GM06990 (cell line): ENCODE results near the gene KRT17.

ENCODE experiments used
- DNase-seq: peaks from one replicate; pipeline ENCODE4 v3.0.0-alpha.2; 2011; ENCODE audit not compliant: insufficient read length; ENCODE audit errors: extremely low read depth
- H3K27me3 ChIP-seq: replicated peaks from 2 replicates; pipeline ENCODE4 v1.6.0; 2011; ENCODE audit warnings: low read length; ENCODE audit not compliant: control insufficient read depth, insufficient read depth
- H3K36me3 ChIP-seq: 2 replicates; pipeline ENCODE4 v1.5.1; 2011; ENCODE audit warnings: low read length; ENCODE audit not compliant: control insufficient read depth, insufficient read depth
- H3K4me3 ChIP-seq: replicated peaks from 2 replicates; pipeline ENCODE4 v1.5.1; 2011; ENCODE audit warnings: low read depth, mild to moderate bottlenecking, control low read depth, low read length
- CTCF ChIP-seq: IDR thresholded peaks from 2 replicates; pipeline ENCODE4 v1.5.1; 2011; ENCODE audit warnings: low read length, control low read depth, mild to moderate bottlenecking, inconsistent platforms; ENCODE audit not compliant: insufficient read depth, poor library complexity, severe bottlenecking

Gene KRT17

GRCh38 chr17:41659427-41660212, 35.2 kb upstream of the KRT17 start:
- H3K36me3 ChIP-seq, result no peaks in the 10 kb centered on the region
- no peak for DNase-seq
- TF ChIP-seq CTCF, result no peak
- H3K4me3 ChIP-seq, result no peak overlapping the region
- H3K27me3 ChIP-seq, result no peaks in the 10 kb centered on the region; the same call in 1 of the 2 replicates

GRCh38 chr17:41658846-41659245, 34.5 kb upstream of the KRT17 start:
- H3K27me3 ChIP-seq, result no peaks in the 10 kb centered on the region; the same call in 1 of the 2 replicates
- TF ChIP-seq CTCF, result no peak
- H3K36me3 ChIP-seq, result no peaks in the 10 kb centered on the region
- DNase-seq, result no peak
- no peak overlapping the region for H3K4me3 ChIP-seq

- TF ChIP-seq CTCF, result no peak
- no peak for DNase-seq
- H3K27me3 ChIP-seq, result no peaks in the 10 kb centered on the region; the same call in 1 of the 2 replicates
- no peak overlapping the region for H3K4me3 ChIP-seq
- H3K36me3 ChIP-seq, result no peaks in the 10 kb centered on the region
These were observed 33.6 kb upstream of the KRT17 start for GRCh38 chr17:41657936-41658335.

GRCh38 chr17:41657176-41657754, 32.9 kb upstream of the KRT17 start:
- no peaks in the 10 kb centered on the region; the same call in 1 of the 2 replicates for H3K27me3 ChIP-seq
- no peak for TF ChIP-seq CTCF
- H3K36me3 ChIP-seq, result no peaks in the 10 kb centered on the region
- no peak for DNase-seq
- H3K4me3 ChIP-seq, result no peak overlapping the region

- H3K4me3 ChIP-seq, result no peak overlapping the region
- TF ChIP-seq CTCF, result no peak
- H3K27me3 ChIP-seq, result no peaks in the 10 kb centered on the region; the same call in 1 of the 2 replicates
- no peaks in the 10 kb centered on the region for H3K36me3 ChIP-seq
- DNase-seq, result no peak
These were observed 32.1 kb upstream of the KRT17 start for GRCh38 chr17:41656249-41657023.
